Chondrocyte (in vitro differentiated cells): ENCODE results near the gene IMMP2L. TPM values are rescaled to one million over a fixed set of nuclear protein-coding genes. Genes with fewer than 3 reads are reported as not detected.

Source experiments
- DNase-seq: peaks from one replicate; pipeline ENCODE4 v3.0.0; 2021; ENCODE audit warnings: mixed read lengths, low spot score
- H3K27ac Mint-ChIP-seq: one replicate; pipeline ENCODE4 v1.8.0; 2021; ENCODE audit warnings: mild to moderate bottlenecking, moderate library complexity, mixed read lengths; ENCODE audit not compliant: unreplicated experiment
- H3K27me3 Mint-ChIP-seq: 2 replicates; pipeline ENCODE4 v1.8.0; 2021; ENCODE audit warnings: low read depth, mixed read lengths
- H3K36me3 Mint-ChIP-seq: 2 replicates; pipeline ENCODE4 v1.8.0; 2021; ENCODE audit warnings: low read depth, mixed read lengths
- H3K4me1 Mint-ChIP-seq: 2 replicates; pipeline ENCODE4 v1.8.0; 2021; ENCODE audit warnings: low read depth, mild to moderate bottlenecking, mixed read lengths
- H3K4me3 Mint-ChIP-seq: one replicate; pipeline ENCODE4 v1.8.0; 2021; ENCODE audit warnings: mild to moderate bottlenecking, moderate library complexity, mixed read lengths; ENCODE audit not compliant: unreplicated experiment
- H3K9me3 Mint-ChIP-seq: 2 replicates; pipeline ENCODE4 v1.8.0; 2021; ENCODE audit warnings: low read depth, mixed read lengths
- CTCF ChIP-seq: fragments of 200-600 bp; sonication (generic); IDR thresholded peaks from 2 replicates; pipeline ENCODE4 v1.5.0; 2021; ENCODE audit warnings: antibody characterized with exemption, mild to moderate bottlenecking, moderate library complexity
- total RNA-seq: library from RNA; stranded (reverse); gene quantifications from 3 replicates; pipeline ENCODE4 v1.2.1, GENCODE V29; 2021

The IMMP2L gene
- total RNA-seq, 1 donor from 2014 or later: 6.1 TPM

DNA sequence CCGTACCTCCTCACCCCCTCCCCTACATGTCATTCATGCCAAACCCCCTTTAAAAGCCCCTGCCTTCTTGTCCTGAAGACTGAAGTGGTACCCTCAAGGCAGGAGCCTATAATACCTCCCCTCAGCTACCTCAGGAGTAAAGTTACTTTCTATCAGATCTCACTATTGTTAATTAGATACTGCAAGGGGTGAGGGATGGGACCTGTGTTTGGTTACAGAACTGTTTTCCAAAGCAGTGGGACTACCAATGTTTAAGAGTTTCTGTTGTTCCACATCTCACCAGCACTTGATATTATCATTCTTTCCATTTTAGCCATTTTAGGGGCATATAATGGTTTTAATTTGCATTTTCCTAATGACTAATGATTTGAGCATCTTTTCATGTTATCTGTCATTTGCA, 668.2 kb downstream of the IMMP2L start:
- DNase-seq: no peak
- TF ChIP-seq CTCF: no peak
- H3K27me3 Mint-ChIP-seq: no peaks in the 10 kb centered on the region
- H3K4me3 Mint-ChIP-seq: no peak overlapping the region
- H3K4me1 Mint-ChIP-seq: no peaks in the 10 kb centered on the region
- H3K36me3 Mint-ChIP-seq: peaks cover 3% of the 10 kb centered on the region
- no peak overlapping the region for H3K27ac Mint-ChIP-seq
- peaks cover 12% of the 10 kb centered on the region for H3K9me3 Mint-ChIP-seq

- Mint-ChIP-seq H3K27ac (no peak overlapping the region), H3K9me3 (peaks cover 4% of the 10 kb centered on the region), H3K36me3 (peaks cover 2% of the 10 kb centered on the region), H3K27me3 (no peaks in the 10 kb centered on the region), H3K4me3 (no peak overlapping the region), H3K4me1 (no peaks in the 10 kb centered on the region)
- TF ChIP-seq CTCF: no peak
- DNase-seq: no peak
Measured at GRCh38 chr7:110891197-110891596, 671.1 kb downstream of the IMMP2L start.

- TF ChIP-seq CTCF: no peak
- DNase-seq: no peak
- no peak overlapping the region for H3K4me3 Mint-ChIP-seq
- H3K9me3 Mint-ChIP-seq: peaks cover 4% of the 10 kb centered on the region
- H3K36me3 Mint-ChIP-seq: peaks cover 2% of the 10 kb centered on the region
- H3K27me3 Mint-ChIP-seq: no peaks in the 10 kb centered on the region
- no peak overlapping the region for H3K27ac Mint-ChIP-seq
- no peaks in the 10 kb centered on the region for H3K4me1 Mint-ChIP-seq
Measured at GRCh38 chr7:110890101-110890500, 672.2 kb downstream of the IMMP2L start.

- H3K4me1 Mint-ChIP-seq: no peaks in the 10 kb centered on the region
- no peak overlapping the region for H3K27ac Mint-ChIP-seq
- H3K36me3 Mint-ChIP-seq: no peaks in the 10 kb centered on the region
- no peak for TF ChIP-seq CTCF
- no peak overlapping the region for H3K4me3 Mint-ChIP-seq
- no peaks in the 10 kb centered on the region for H3K27me3 Mint-ChIP-seq
- DNase-seq: no peak
- H3K9me3 Mint-ChIP-seq: no peaks in the 10 kb centered on the region
Measured at GRCh38 chr7:110889335-110889734, 673.0 kb downstream of the IMMP2L start.

- Mint-ChIP-seq H3K4me1 (no peaks in the 10 kb centered on the region), H3K9me3 (no peaks in the 10 kb centered on the region), H3K36me3 (no peaks in the 10 kb centered on the region), H3K27ac (no peak overlapping the region), H3K4me3 (no peak overlapping the region), H3K27me3 (no peaks in the 10 kb centered on the region)
- no peak for TF ChIP-seq CTCF
- no peak for DNase-seq
Measured at GRCh38 chr7:110888641-110889040, 673.7 kb downstream of the IMMP2L start.
